Hepatocyte (in vitro differentiated cells): ENCODE data around the gene FMNL2. TPM values are rescaled to one million over a fixed set of nuclear protein-coding genes. Genes with fewer than 3 reads are reported as not detected.

Experiments
- DNase-seq: peaks from one replicate; pipeline ENCODE4 v3.0.0-alpha.2; 2016; ENCODE audit warnings: low spot score
- H2AFZ ChIP-seq: fragments of 200-600 bp; sonication (generic); 2 replicates; pipeline ENCODE4 v1.6.0; 2016; ENCODE audit warnings: antibody characterized with exemption, mild to moderate bottlenecking
- H3K27ac ChIP-seq: fragments of 200-600 bp; sonication (generic); 2 replicates; pipeline ENCODE4 v1.5.1; 2016; ENCODE audit warnings: mild to moderate bottlenecking
- H3K27me3 ChIP-seq: fragments of 200-600 bp; sonication (generic); 2 replicates; pipeline ENCODE4 v1.6.1; 2016
- H3K36me3 ChIP-seq: fragments of 200-600 bp; sonication (generic); replicated peaks from 2 replicates; pipeline ENCODE4 v1.5.1; 2016; ENCODE audit warnings: low read depth; ENCODE audit not compliant: insufficient read depth
- H3K4me1 ChIP-seq: fragments of 200-600 bp; sonication (generic); 2 replicates; pipeline ENCODE4 v1.5.1; 2016; ENCODE audit warnings: mild to moderate bottlenecking, moderate library complexity; ENCODE audit not compliant: insufficient read depth
- H3K4me2 ChIP-seq: fragments of 200-600 bp; sonication (generic); 2 replicates; pipeline ENCODE4 v1.6.0; 2016
- H3K4me3 ChIP-seq: fragments of 200-600 bp; sonication (generic); 2 replicates; pipeline ENCODE4 v1.5.1; 2016; ENCODE audit warnings: mild to moderate bottlenecking
- H3K79me2 ChIP-seq: fragments of 200-600 bp; sonication (generic); 2 replicates; pipeline ENCODE4 v1.6.0; 2017; ENCODE audit warnings: mild to moderate bottlenecking
- H3K9me2 ChIP-seq: fragments of 200-600 bp; sonication (generic); replicated peaks from 2 replicates; pipeline ENCODE4 v1.6.0; 2017; ENCODE audit warnings: mild to moderate bottlenecking; ENCODE audit not compliant: insufficient read depth
- H3K9me3 ChIP-seq: fragments of 200-600 bp; sonication (generic); 2 replicates; pipeline ENCODE4 v1.5.1; 2016; ENCODE audit warnings: low read depth, mild to moderate bottlenecking
- H4K20me1 ChIP-seq: fragments of 200-600 bp; sonication (generic); 2 replicates; pipeline ENCODE4 v1.6.0; 2016; ENCODE audit warnings: mild to moderate bottlenecking; ENCODE audit not compliant: insufficient read depth, poor library complexity, severe bottlenecking
- CTCF ChIP-seq: fragments of 200-600 bp; sonication (generic); IDR thresholded peaks from 2 replicates; pipeline ENCODE4 v1.5.1; 2016; ENCODE audit warnings: antibody characterized with exemption, mild to moderate bottlenecking; ENCODE audit not compliant: poor library complexity
- EZH2 ChIP-seq: fragments of 200-600 bp; sonication (generic); IDR thresholded peaks from 2 replicates; pipeline ENCODE4 v1.6.1; 2016; ENCODE audit warnings: antibody characterized with exemption, mild to moderate bottlenecking, borderline replicate concordance
- EZH2phosphoT487 ChIP-seq: fragments of 200-600 bp; sonication (generic); IDR thresholded peaks from one replicate; pipeline ENCODE4 v1.6.1; 2018; ENCODE audit warnings: antibody characterized with exemption, mild to moderate bottlenecking, low read depth, moderate library complexity; ENCODE audit not compliant: unreplicated experiment, severe bottlenecking
- WGBS: methylation state at CpG from one replicate; pipeline ENCODE4 v1.1.6; 2016; ENCODE audit warnings: low lambda C conversion rate; ENCODE audit errors: missing lambda C conversion rate; 5-methylcytosine and 5-hydroxymethylcytosine counted together
- polyA plus RNA-seq: library from polyadenylated mRNA; unstranded; fragments of >200 nt; fragmentation: Nextera tagmentation; extraction: Ambion mirVana; gene quantifications from 2 replicates; pipeline ENCODE4 v1.2.1, GENCODE V29; 2016
- total RNA-seq: library from RNA; depleted of rRNA; stranded (reverse); fragments of >200 nt; gene quantifications from 2 replicates; pipeline ENCODE4 v1.2.3, GENCODE V29; 2014

The FMNL2 gene
- total and polyA plus RNA-seq, 2 experiments from 2014 or later, result 11.7 to 53.6 TPM

DNA sequence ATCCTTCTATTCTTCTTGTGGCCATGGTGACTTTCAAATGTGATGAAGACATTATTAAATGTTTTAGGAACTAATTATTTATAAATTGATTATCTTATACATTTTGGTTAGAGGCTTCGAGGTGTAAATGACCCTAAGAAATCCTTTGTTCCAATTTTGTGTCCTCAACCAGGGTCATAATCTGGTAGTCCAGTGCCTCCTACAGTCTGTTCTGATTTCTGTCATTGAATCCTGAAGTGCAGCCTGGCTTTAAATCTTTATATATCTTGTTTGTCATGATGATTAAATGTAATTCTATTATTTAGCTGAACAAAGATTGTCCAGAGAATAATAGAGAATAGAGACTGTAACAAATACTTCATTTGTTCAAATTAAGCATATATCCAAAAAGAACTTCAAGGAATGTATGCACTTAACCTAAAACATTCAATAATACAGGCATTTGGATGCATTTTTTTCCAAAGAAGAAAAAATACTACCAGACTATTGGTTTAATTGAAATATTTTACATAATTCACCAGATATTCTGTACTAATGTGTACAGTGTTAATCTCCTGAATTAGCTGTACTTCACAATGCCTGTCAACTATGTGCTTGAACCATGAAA lies 292.5 kb downstream of the FMNL2 start:
- Histone ChIP-seq H3K36me3 (no peaks in the 10 kb centered on the region), H2AFZ (no peak overlapping the region), H3K4me2 (no peak overlapping the region), H3K79me2 (no peaks in the 10 kb centered on the region), H3K9me3 (no peaks in the 10 kb centered on the region), H3K4me1 (no peaks in the 10 kb centered on the region), H3K27me3 (no peaks in the 10 kb centered on the region), H3K27ac (no peak overlapping the region), H4K20me1 (no peaks in the 10 kb centered on the region), H3K9me2 (no peaks in the 10 kb centered on the region), H3K4me3 (no peak overlapping the region)
- DNase-seq, result no peak
- 53% methylated on average over 1 of the region's 1 CpG for WGBS
- TF ChIP-seq EZH2phosphoT487, result no peak
- peak; percentile 71 for TF ChIP-seq CTCF

DNA sequence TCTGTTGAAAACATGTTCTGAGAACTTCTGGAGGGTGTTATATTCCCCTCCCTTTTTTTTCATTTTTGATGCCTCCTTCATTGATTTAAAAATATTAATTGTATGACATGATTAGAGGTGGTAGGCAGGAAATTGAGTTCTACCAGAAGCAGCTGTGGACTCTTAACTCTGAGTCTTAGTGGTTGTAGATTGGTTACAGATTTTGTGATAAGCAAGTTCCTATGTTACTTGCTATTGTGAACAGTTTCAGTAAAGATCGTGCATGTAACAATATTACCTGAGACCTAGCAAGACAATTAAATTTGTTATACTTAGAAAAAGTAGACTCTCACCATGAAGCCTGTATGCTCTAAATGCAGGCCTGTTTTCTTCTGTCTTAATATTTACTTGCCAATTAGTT lies 294.2 kb downstream of the FMNL2 start:
- no peaks in the 10 kb centered on the region for H4K20me1 ChIP-seq
- no peak for DNase-seq
- no peak overlapping the region for H3K4me2 ChIP-seq
- no peaks in the 10 kb centered on the region for H3K36me3 ChIP-seq
- no peak overlapping the region for H3K4me3 ChIP-seq
- H2AFZ ChIP-seq, result no peak overlapping the region
- no peaks in the 10 kb centered on the region for H3K79me2 ChIP-seq
- H3K9me3 ChIP-seq, result no peaks in the 10 kb centered on the region
- no peaks in the 10 kb centered on the region for H3K27me3 ChIP-seq
- H3K4me1 ChIP-seq, result no peaks in the 10 kb centered on the region
- no peaks in the 10 kb centered on the region for H3K9me2 ChIP-seq
- WGBS, result 91% methylated on average over 1 of the region's 1 CpG
- no peak overlapping the region for H3K27ac ChIP-seq
- TF ChIP-seq EZH2phosphoT487 (no peak), CTCF (no peak), EZH2 (no peak)

- Histone ChIP-seq H3K9me2 (no peaks in the 10 kb centered on the region), H3K79me2 (no peaks in the 10 kb centered on the region), H3K9me3 (no peaks in the 10 kb centered on the region), H3K4me2 (no peak overlapping the region), H3K36me3 (no peaks in the 10 kb centered on the region), H3K27ac (no peak overlapping the region), H3K27me3 (no peaks in the 10 kb centered on the region), H3K4me1 (no peaks in the 10 kb centered on the region), H2AFZ (no peak overlapping the region), H4K20me1 (no peaks in the 10 kb centered on the region), H3K4me3 (no peak overlapping the region)
- DNase-seq, result no peak
- no peak for TF ChIP-seq CTCF
- no peak for TF ChIP-seq EZH2phosphoT487
- TF ChIP-seq EZH2, result no peak
- 91% methylated on average over 4 of the region's 4 CpGs for WGBS
Observed at GRCh38 chr2:152630466-152630865, 295.5 kb downstream of the FMNL2 start.

DNA sequence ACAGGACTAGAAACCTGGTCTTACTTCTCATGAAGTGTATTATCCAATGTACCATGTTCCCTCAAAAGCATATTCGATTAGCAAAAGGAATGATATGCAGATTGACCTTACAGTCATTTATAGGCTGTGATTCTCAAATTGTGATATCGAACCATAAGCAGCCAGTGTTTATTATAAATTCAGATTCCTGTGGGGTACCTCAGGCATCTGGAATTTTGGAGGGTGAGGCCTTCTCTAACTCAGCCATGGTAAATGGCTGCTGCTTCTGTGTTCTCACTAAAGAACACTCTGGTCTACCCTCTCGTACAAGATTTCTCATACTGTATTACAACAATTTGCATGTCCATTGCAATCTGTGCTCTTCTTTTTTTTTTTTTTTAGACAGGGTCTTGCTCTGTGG lies 297.8 kb downstream of the FMNL2 start:
- Histone ChIP-seq H3K9me3 (no peaks in the 10 kb centered on the region), H3K27ac (no peak overlapping the region), H3K36me3 (no peaks in the 10 kb centered on the region), H3K27me3 (no peaks in the 10 kb centered on the region), H3K79me2 (no peaks in the 10 kb centered on the region), H3K9me2 (no peaks in the 10 kb centered on the region), H3K4me1 (no peaks in the 10 kb centered on the region), H3K4me2 (no peak overlapping the region), H2AFZ (no peak overlapping the region), H3K4me3 (no peak overlapping the region), H4K20me1 (no peaks in the 10 kb centered on the region)
- TF ChIP-seq EZH2, result no peak
- no peak for TF ChIP-seq EZH2phosphoT487
- TF ChIP-seq CTCF, result no peak
- WGBS, result 96% methylated on average over 3 of the region's 3 CpGs
- DNase-seq, result no peak
